Germinal center (tissue), 1 donor: ENCODE measurements around the gene DLX3.
"Not testable (repeated sequence)": the region's sequence is repeated elsewhere in the genome, so short reads cannot be mapped to it uniquely, and the experiment has no call there.

Experiments used
- DNase-seq: peaks from one replicate; pipeline ENCODE4 v3.0.0; 2012; ENCODE audit warnings: mixed read lengths, low spot score

DLX3 gene

GRCh38 chr17:49995055-49995738 lies at the start of gene DLX3:
Gene DLX3, minus strand, starts transcription at chr17:49995224. Its CDS starts 226 bp downstream, at chr17:49994998.
- DNase-seq = no peak

- no peak for DNase-seq
These were observed 49.5 kb upstream of the DLX3 start for GRCh38 chr17:50044483-50044882.

GRCh38 chr17:50043290-50044148 lies 48.5 kb upstream of the DLX3 start:
- DNase-seq = no peak

- DNase-seq = no peak
These were observed 47.2 kb upstream of the DLX3 start for GRCh38 chr17:50042211-50042610.

- not testable (repeated sequence) for DNase-seq
These were observed 45.5 kb upstream of the DLX3 start for GRCh38 chr17:50040496-50040895.

- DNase-seq = no peak
These were observed 44.0 kb upstream of the DLX3 start for GRCh38 chr17:50039058-50039457.

GRCh38 chr17:50037321-50038107 lies 42.5 kb upstream of the DLX3 start:
- DNase-seq = no peak

GRCh38 chr17:50036455-50037261 lies 41.6 kb upstream of the DLX3 start:
- DNase-seq = no peak

DNA sequence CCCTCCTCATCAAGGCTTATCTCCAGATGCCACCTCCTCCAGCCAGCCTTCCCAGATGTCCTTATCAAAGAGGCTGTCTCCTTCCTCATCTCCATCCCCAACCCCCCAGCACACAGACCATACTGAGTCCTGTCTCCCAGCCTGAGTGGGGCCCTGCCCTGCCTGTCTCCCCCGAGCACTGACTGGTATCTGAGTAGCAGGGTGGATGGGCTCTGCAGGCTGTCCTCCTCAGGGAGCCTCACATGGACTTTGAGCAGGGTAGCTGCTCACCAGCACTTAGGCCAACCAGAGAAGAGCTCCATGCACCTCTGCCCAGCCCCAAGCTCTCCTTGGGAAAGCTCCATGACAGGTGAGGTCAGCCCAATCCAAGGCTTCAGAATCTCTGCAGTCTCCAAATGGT lies 40.9 kb upstream of the DLX3 start:
- no peak for DNase-seq

- no peak for DNase-seq
These were observed 40.4 kb upstream of the DLX3 start for GRCh38 chr17:50035421-50035879.

DNA sequence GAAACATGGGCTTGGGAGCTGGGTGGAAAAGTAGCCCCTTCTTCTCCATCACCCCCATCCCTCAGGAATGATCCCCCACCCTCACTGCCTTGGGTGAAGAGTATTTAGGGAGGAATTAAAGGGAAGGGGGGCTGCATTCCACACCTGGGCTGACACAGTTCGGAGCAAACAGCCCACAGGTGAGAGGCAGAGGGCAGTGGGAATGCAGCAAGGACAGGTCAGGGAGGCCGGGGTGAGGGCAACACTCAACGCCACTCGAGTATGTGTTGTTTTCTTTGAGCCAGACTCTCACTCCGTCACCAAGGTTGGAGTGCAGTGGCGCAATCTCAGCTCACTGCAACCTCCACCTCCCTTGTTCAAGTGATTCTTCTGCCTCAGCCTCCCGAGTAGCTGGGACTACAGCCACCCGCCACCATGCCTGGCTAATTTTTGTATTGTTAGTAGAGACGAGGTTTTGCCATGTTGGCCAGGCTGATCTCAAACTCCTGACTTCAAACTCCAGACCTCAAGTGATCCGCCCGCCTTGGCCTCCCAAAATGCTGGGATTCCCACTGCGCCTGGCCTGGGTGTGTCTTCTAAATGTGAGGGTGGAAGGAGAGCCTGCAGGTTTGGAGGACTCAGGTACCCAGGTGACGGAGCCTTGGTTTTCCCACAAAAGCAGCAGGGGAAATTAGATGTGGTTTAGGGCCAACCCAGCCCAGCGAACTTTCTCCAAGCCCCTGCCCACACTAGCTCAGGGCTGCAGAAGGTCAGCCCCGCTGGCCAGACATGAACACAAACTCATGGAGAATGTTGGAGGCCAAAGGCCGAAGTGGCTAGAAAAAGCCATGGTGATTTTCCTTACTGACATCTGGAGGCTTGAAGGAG lies 39.7 kb upstream of the DLX3 start:
- DNase-seq = no peak

DNA sequence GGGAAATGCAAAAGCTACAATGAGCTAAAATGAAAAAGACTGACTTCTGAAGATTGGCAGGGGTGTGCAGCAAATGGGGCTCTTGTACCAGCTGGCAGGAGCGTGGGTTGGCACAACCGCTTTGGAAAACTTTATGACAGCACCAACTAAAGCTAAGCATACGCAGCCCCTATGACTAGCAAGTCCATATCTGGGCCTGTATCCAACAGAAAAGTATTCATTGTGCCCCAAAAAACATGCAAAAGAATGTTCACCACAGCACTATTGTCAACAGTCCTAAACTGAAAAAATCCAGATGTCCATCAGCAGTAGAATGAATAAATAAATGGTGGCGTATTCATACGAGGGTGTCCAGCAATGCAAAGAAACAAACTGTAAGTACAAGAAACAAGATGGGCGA lies 38.3 kb upstream of the DLX3 start:
- no peak for DNase-seq

DNA sequence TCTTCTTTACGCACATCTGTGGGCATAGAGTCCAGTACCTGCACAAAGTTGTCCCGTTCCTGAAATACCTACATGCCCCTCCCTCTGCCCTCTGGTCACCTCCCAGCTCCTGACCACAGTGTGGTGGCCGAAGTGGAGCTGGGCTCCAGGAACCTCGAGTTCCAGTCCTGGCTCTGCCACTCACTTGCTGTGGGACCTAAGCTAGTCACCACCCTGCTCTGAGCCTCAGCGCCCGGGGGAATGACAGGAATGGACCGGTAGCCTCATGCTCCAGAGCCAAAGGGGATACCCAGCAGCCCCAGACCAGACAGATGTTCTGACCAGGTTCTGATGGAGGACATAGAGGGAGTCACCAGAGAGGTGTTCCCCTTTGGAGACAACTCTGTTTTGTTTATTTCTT lies 34.2 kb upstream of the DLX3 start:
- DNase-seq = no peak

GRCh38 chr17:50028736-50029120 lies 33.7 kb upstream of the DLX3 start:
- DNase-seq = no peak

GRCh38 chr17:50027881-50028735 lies 33.1 kb upstream of the DLX3 start:
- DNase-seq = no peak

DNA sequence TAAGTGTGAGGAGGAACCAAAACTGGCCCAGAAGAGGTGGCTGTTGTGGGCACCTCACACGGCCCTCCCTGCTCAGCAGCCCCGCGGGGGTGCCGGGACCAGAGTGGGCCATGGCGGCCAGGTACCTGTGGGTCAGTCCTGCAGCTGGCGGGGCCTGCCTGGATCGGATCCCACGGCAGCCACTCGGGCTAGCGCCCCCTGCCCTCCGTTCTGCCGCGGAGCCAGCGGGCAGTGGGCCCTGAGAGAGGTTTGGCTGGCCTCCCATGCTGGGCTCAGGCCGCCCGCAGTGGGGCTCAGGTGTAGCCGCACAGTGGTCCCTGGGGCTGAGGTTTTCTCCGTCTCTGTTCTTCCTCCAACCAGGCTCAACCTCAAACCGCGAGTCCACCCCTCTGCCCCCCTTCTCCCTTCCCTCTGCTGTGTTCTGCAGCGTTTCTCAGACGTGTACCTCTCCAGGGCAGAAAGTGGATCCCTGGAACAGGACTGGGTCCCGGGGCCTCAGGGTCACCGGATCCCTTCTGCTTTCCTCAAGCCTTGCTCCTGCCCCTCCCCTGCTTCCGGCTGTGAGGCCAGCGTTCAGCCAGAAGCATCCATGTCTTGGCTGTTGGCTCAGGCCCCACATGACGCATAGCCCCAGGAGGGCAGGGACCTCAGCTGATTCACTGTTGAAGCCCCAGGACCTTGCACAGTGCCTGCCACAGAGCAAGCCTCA lies 32.3 kb upstream of the DLX3 start:
- no peak for DNase-seq

- DNase-seq = peak; percentile 74
These were observed 31.8 kb upstream of the DLX3 start for GRCh38 chr17:50026837-50027171.

DNA sequence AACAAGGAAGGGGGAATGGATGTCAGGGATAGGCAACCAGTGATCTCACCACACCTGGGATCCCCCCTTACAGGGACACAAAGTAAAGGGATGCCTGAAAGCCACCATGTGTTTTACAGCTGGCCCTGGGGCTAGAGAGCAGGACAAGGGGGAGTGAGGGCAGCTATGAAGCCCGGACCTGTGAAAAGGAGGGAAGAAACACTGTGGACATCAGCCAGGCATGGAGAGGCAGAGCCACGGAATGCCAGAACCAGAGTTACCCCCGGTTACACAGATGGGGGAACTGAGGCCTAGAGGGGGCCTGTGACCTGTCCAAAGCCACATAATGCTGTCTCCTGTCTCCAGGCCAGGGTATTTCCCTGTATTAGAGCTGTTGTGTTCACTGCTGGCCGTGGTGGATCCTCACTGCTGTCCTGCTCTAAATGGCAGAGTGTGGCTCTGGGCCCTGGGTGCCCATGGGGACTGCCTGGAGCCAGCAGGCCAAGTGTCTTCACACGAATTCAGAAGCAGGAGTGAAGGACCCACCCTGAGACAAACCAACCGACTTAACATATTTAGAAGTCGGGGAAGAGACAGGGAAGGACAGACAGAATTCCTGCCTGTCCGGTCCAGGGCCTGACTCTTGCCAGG lies 31.1 kb upstream of the DLX3 start:
- no peak for DNase-seq

DNA sequence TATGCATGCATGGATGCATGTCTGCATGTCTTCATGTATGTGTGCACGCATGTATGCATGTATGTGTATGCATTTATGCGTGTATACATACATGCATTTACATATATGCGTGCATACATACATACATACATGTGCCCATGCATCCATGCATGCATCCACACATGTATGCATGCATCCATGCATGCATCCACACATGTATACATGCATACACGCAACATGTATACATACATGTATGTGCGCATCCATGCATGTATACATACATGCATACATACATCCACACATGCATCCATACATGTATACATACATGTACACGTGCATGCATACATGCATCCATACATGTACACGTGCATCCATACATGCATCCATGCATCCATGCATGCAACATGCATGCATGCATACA lies 29.8 kb upstream of the DLX3 start:
- no peak for DNase-seq
